Activated gamma-delta T cell treated with Interleukin-2 at 50 U/mL for 16 hours (primary cell): Measurements from ENCODE around the gene HMGXB3.

Source experiments
- DNase-seq: peaks from one replicate; pipeline ENCODE4 v3.0.0-alpha.2; 2020

The HMGXB3 gene

GRCh38 chr5:150054569-150054968 is 54.0 kb downstream of the HMGXB3 start:
- no peak for DNase-seq

DNA sequence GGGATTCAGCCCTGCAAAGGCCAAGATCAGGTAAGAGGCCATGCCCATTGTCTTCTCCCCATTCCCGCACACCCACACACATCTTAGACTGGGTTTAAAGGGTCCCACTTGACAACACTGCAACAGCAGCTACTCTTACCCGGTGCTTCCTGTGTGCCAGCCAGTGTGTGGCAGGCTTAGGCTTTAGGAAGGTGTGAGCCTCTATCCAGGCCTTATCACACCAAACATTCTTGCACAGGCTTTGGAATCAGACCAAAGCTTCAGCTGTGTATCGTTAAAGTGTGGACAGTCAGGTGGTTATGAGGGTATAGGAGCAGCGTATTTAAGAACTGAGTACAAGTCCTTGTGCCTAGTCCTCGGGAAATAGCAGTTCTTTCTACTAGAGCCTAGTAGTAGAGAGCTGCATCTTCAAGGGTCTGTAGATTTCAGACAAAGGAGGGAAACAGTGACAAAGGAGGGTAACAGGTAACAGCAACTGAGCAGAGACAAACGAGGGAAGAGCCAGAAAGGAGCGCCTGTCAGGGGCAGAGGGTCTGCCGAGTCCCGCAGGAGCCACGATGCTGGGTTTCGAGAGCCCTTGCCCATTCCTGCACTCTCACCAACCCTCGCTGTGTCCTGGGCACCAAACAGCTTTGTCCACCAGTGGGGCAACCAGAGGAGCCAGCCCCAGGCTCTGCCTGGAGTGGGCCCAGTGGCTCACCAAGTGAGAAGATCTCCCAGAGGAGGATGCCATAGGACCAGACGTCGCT is 55.0 kb downstream of the HMGXB3 start:
- DNase-seq, result no peak

DNA sequence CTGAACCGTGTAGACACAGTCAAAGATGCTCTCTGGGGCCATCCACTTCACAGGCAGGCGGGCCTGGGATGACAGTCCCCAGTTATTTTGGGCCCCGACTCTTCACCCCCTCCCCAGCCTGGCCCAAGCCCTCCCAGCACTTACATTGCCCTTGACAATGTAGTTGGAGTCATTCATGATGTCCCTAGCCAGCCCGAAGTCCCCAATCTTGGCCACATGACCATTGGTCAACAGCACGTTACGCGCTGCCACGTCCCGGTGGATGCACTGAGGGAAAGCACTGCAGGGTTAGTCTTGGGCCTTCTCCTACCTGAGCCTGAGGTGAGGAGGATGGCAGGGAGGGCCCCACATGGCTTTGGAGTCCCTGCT is 55.5 kb downstream of the HMGXB3 start:
- DNase-seq, result no peak

DNA sequence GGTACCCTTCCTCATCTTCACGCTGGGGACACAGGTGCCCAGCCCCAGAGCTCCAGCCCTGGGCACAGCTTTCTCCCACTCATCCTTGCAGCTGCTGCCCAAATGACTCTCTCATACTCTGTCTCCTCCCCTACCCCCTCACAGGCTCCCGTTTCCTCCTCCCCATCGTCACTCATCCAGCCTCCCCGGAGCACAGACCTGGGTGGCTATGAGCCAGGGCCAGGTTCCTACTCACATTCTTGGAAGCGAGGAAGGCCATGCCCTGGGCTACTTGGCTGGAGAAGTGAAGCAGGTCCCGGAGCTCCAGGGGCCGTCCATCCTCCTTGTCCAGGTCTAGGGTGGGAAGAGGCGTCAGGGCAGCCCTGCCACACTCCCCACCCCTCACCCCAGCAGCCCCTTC is 56.5 kb downstream of the HMGXB3 start:
- no peak for DNase-seq

- DNase-seq, result no peak
Measured at GRCh38 chr5:150057511-150057910, 57.0 kb downstream of the HMGXB3 start.

GRCh38 chr5:150057996-150058395 is 57.5 kb downstream of the HMGXB3 start:
- DNase-seq, result no peak

DNA sequence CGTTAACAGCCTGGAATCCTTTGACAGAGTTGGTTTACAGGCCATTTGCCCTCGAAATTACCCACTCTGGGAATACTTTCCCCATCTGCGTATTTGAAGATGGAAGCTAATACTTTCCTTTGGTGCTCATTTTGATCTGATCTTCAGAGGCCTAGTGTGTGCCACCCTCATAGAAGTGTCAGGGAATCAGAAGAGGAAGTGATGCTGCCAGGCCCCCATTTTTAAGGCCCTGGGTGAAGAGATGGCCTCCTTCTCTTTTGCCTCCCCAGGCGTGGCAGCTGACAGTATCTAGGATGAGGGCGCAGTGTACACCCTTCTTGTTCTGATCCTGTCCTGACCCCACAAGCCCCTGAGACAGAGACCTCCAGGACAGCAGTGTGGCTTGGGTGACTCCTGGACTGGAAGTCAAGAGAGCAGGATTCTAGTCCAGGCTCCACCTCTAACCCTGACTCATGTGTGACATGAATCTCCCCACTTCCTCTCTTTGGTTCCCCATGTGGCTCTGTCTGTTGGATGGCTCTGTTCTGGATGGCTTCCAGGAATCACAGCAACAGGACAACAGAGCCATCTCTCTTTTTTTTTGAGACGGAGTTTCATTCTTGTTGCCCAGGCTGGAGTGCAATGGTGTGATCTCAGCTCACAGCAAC is 58.1 kb downstream of the HMGXB3 start:
- DNase-seq, result no peak

DNA sequence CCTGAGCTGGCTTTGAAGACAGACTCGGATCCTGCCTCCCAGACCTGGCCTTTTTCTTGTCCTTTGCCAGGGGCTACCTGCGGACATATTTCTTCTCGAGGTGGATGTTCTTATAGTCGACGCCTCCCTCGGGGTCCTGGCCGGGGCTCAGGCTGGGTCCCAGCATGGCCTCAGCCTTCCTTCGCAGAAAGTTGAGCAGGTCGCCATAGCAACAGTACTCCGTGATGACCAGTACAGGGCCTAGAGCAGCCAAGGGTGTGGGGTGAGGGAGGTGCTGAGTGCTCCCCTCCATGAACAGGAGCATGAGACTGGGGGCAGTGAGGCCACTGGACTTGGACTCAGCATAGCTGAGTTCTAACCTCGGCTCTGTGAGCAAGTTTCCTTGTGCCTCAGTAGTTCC is 59.1 kb downstream of the HMGXB3 start:
- DNase-seq, result no peak

GRCh38 chr5:150060471-150060870 is 59.9 kb downstream of the HMGXB3 start:
- no peak for DNase-seq

- DNase-seq, result no peak
Measured at GRCh38 chr5:150061538-150061995, 61.0 kb downstream of the HMGXB3 start.

DNA sequence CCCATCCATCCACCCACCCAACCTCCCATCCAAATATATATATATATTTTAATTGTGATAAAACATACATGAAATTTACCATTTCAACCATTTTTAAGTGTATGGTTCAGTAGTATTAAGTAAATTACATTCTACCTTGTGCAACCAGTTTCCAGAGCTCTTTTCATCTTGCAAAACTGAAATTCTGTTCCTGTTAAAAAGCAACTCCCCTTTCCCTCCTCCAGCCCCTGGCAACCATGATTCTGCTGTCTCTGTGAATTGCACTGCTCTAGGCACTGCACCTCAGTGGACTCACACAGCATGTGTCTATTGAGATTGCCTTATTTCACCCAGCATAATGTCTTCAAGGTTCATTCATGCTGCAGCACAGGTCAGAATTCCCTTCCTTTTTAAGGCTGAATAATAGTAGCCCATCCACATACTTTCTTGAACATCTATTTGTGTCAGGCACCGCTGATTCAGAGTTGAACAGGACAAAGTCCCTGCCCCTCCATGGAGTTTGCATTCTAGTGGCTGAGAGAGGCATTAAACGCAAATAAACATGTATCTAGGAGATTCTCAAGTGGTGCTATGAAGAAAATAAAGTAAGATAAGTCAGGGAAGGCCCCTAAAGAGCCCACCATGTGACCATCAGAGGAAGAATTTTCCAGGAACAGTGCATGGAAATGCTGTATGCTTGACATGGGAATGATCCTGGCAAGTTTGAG is 61.8 kb downstream of the HMGXB3 start:
- DNase-seq, result no peak

DNA sequence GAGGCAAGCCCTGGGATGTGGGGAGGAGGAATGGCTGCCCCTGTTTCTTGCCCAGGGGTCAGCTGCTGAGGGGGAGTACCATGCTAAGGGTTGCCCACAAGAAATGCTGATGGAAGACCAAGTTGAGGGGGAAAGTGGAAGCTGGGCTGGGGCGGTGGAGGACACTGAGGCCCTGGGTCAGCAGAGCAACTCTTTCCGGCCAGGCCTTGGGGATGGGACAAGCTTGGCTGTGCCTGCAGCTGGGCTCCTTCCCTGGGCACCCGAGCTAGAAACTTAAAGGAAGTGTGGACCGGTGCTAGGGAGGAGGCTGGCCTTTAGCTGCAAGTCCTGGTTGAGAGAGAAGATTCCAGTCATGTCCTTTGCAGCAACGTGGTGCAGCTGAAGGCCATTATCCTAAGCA is 63.1 kb downstream of the HMGXB3 start:
- no peak for DNase-seq

GRCh38 chr5:150064681-150065220 is 64.2 kb downstream of the HMGXB3 start:
- no peak for DNase-seq

DNA sequence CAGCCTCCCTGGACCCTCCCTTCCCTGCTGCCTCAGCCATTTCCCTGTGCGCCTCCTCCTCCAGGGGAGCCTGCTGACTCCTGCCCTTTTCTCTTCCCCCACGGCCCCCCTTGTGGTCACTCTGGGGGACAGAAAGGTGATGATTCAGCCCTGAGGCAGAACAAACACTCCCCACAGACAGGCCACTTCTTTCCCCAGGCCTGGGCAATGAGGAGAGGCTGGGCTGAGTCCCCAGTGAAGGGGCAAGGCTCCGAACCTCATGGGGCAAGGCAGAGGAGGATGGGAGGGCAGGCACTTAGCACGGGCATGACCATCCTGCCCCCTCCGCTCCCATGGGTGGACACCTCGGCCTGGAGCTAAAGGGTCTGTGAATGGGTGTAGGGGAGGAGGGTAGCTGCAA is 64.8 kb downstream of the HMGXB3 start:
- no peak for DNase-seq

GRCh38 chr5:150065886-150066285 is 65.3 kb downstream of the HMGXB3 start:
- no peak for DNase-seq

GRCh38 chr5:150066436-150066835 is 65.9 kb downstream of the HMGXB3 start:
- no peak for DNase-seq

DNA sequence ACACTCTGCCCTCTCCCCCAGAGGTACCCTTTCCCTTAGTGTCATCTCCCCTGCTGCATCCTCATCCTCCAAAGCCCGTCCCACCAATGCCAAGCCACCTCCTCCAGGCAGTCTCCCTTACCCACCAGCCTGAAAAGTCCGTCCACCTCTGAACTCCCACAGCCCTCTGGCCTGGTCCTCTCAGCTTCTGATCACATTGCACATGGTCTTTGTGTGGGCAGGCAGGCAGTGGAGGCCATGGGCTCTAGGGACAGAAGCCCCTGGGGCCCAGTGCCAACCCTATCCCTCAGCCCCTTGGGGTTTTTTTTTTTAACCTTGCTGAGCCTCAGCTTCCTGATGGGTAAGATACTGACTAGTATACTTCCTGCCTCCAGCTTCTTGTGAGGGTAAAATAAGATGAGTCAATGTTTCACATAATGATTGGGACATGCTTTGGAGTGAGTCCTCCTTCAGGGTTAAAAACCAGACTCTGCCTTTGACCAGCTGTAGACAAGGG is 66.4 kb downstream of the HMGXB3 start:
- DNase-seq, result no peak

- no peak for DNase-seq
Measured at GRCh38 chr5:150067405-150067960, 66.9 kb downstream of the HMGXB3 start.

DNA sequence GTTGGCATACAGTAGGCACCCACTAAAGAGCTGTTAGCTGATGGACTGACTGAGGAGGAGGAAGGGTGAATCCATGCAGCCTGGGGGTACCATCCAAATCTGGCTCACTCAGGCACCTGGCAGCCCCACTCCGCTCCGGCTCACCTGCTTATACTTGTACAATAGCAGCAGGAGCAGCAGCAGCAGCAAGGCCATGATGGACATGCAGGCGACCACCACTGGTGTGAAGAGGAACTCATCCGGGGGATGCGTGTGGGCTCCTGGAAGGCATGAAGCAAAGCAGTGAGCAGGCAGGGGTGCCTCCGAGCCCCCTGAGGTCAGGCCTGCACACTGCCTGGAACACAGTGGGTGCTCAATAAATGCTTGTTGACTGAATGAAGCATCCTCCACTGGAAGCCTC is 67.5 kb downstream of the HMGXB3 start:
- DNase-seq, result no peak

GRCh38 chr5:150068472-150068871 is 67.9 kb downstream of the HMGXB3 start:
- DNase-seq, result no peak

- no peak for DNase-seq
Measured at GRCh38 chr5:150068961-150069645, 68.6 kb downstream of the HMGXB3 start.
